GM13977 (cell line): ENCODE data around the gene TPRN.

Experiments
- DNase-seq: peaks from one replicate; pipeline ENCODE4 v3.0.0; 2012; ENCODE audit warnings: low spot score
- CTCF ChIP-seq: IDR thresholded peaks from 2 replicates; pipeline ENCODE4 v1.5.1; 2012; ENCODE audit warnings: mild to moderate bottlenecking, control low read depth; ENCODE audit not compliant: insufficient read depth; ENCODE audit errors: extremely low read depth, missing control alignments
- in situ Hi-C: fragments of 300-500 bp; cut with MboI; formaldehyde crosslinking; loops from one replicate; pipeline ENCODE4 v1.12.0; 2022; ENCODE audit warnings: low sequenced_read_pairs, low pct_unique_long_range_greater_than_20kb, mixed read lengths, inconsistent platforms; ENCODE audit not compliant: unreplicated experiment

TPRN gene

GRCh38 chr9:137178201-137178938 is 22.2 kb downstream of the TPRN start:
- no peak for TF ChIP-seq CTCF
- no peak for DNase-seq
- in situ Hi-C loops = no loop called here

- peak; percentile 82 for DNase-seq
- peak; percentile 46 for TF ChIP-seq CTCF
- in situ Hi-C loops = no loop called here
Measured at GRCh38 chr9:137176302-137177182, 24.0 kb downstream of the TPRN start.

- DNase-seq = no peak
- in situ Hi-C loops = no loop called here
- TF ChIP-seq CTCF = peak; percentile 31
Measured at GRCh38 chr9:137175345-137175961, 25.1 kb downstream of the TPRN start.

GRCh38 chr9:137174722-137175293 is 25.7 kb downstream of the TPRN start:
- TF ChIP-seq CTCF = no peak
- peak; percentile 65 for DNase-seq
- in situ Hi-C loops = no loop called here

GRCh38 chr9:137173796-137174664 is 26.5 kb downstream of the TPRN start:
- no peak for TF ChIP-seq CTCF
- in situ Hi-C loops = no loop called here
- peak; percentile 39 for DNase-seq
